ENCODE measurements around the gene PCNP.

GRCh38 chr3:101624857-101625256, 50.9 kb downstream of the PCNP start:
- TF ChIP-seq CTCF (IDR thresholded peaks at IDR 0.05; ENCODE audit: extremely low read depth in 1 of 2, insufficient read depth in 1 of 2, low read depth in 1 of 2, low read length in 2 of 2) (no peak), POLR2AphosphoS5 (IDR thresholded peaks at IDR 0.05; ENCODE audit: insufficient read depth, low read depth, low read length) (no peak), POLR2A (IDR thresholded peaks at IDR 0.05; ENCODE audit: low read depth, low read length) (no peak), MAX (IDR thresholded peaks at IDR 0.05; ENCODE audit: insufficient read depth, insufficient read length) (no peak), GATA2 (IDR thresholded peaks at IDR 0.05; ENCODE audit: insufficient read depth, insufficient read length, low read depth, low read length) (no peak)
